ENCODE data around the gene CNTN5. TPM values are rescaled to one million over a fixed set of nuclear protein-coding genes. Genes with fewer than 3 reads are reported as not detected.

CNTN5 gene
- total RNA-seq, 1 experiment from 2014 or later: not detected

DNA sequence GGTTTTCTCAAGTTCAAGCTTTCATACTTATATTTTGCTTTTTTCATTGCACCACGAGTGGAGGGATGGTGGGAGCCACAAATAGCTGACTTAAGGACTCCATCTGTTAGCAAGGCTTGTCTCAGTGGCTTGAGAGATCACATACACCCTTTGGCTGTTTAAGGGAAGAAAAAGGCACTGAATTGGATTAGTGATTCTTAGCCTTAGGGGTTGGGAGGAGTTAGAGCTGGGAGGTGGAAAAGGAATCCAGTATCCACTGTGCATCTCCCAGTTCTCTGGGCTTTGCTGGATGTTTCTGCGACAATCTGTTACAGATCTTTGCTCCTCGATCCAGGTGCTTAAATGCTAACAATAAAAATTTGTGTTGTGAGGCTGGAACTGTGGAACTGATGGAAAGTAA lies 593.6 kb downstream of the CNTN5 start:
- H3K27ac Mint-ChIP-seq (ENCODE audit: low read depth, unreplicated experiment): no peak overlapping the region
- H3K4me3 Mint-ChIP-seq (ENCODE audit: unreplicated experiment): no peak overlapping the region
- BruUV-seq (replicated peaks): no TSS peak
- no peaks in the 10 kb centered on the region for H3K36me3 Mint-ChIP-seq (ENCODE audit: insufficient read depth, unreplicated experiment)
- ChIA-PET POLR2A (no interaction called here), CTCF (interaction anchor here (0.6 to 1.0 kb wide), 2 partner anchors 16 to 1313 kb away, joined by 3 to 7 read pairs; no protein-coding TSS in a partner anchor)
- no peak for DNase-seq (ENCODE audit: unreplicated experiment)
- H3K9me3 Mint-ChIP-seq (ENCODE audit: unreplicated experiment): no peaks in the 10 kb centered on the region
- H3K4me1 Mint-ChIP-seq (ENCODE audit: insufficient read depth, unreplicated experiment): no peaks in the 10 kb centered on the region
- TF ChIP-seq, protein P1, sequence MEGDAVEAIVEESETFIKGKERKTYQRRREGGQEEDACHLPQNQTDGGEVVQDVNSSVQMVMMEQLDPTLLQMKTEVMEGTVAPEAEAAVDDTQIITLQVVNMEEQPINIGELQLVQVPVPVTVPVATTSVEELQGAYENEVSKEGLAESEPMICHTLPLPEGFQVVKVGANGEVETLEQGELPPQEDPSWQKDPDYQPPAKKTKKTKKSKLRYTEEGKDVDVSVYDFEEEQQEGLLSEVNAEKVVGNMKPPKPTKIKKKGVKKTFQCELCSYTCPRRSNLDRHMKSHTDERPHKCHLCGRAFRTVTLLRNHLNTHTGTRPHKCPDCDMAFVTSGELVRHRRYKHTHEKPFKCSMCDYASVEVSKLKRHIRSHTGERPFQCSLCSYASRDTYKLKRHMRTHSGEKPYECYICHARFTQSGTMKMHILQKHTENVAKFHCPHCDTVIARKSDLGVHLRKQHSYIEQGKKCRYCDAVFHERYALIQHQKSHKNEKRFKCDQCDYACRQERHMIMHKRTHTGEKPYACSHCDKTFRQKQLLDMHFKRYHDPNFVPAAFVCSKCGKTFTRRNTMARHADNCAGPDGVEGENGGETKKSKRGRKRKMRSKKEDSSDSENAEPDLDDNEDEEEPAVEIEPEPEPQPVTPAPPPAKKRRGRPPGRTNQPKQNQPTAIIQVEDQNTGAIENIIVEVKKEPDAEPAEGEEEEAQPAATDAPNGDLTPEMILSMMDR (IDR thresholded peaks at IDR 0.05; ENCODE audit: unreplicated experiment): no peak
- peaks cover 50% of the 10 kb centered on the region for H3K27me3 Mint-ChIP-seq (ENCODE audit: insufficient read depth, unreplicated experiment)
- intact Hi-C loops (cut with micrococcal nuclease): no loop called here

- Mint-ChIP-seq H3K36me3 (ENCODE audit: insufficient read depth, unreplicated experiment) (no peaks in the 10 kb centered on the region), H3K4me3 (ENCODE audit: unreplicated experiment) (no peak overlapping the region), H3K27me3 (ENCODE audit: insufficient read depth, unreplicated experiment) (peaks cover 57% of the 10 kb centered on the region), H3K27ac (ENCODE audit: low read depth, unreplicated experiment) (no peak overlapping the region), H3K9me3 (ENCODE audit: unreplicated experiment) (no peaks in the 10 kb centered on the region), H3K4me1 (ENCODE audit: insufficient read depth, unreplicated experiment) (no peaks in the 10 kb centered on the region)
- BruUV-seq (replicated peaks): no TSS peak
- TF ChIP-seq, protein P1 (IDR thresholded peaks at IDR 0.05; ENCODE audit: unreplicated experiment): no peak
- ChIA-PET POLR2A (no interaction called here), CTCF (no interaction called here)
- intact Hi-C loops (cut with micrococcal nuclease): no loop called here
- no peak for DNase-seq (ENCODE audit: unreplicated experiment)
Measured at GRCh38 chr11:99630629-99631028, 609.9 kb downstream of the CNTN5 start.

- TF ChIP-seq, protein P1 (IDR thresholded peaks at IDR 0.05; ENCODE audit: unreplicated experiment): no peak
- CTCF ChIA-PET: interaction anchor here (0.6 kb wide), 1 partner anchor 214 kb away, joined by 3 read pairs; no protein-coding TSS in a partner anchor
- intact Hi-C loops (cut with micrococcal nuclease): no loop called here
- Mint-ChIP-seq H3K36me3 (ENCODE audit: insufficient read depth, unreplicated experiment) (no peaks in the 10 kb centered on the region), H3K27me3 (ENCODE audit: insufficient read depth, unreplicated experiment) (peaks cover 47% of the 10 kb centered on the region), H3K4me1 (ENCODE audit: insufficient read depth, unreplicated experiment) (no peaks in the 10 kb centered on the region), H3K27ac (ENCODE audit: low read depth, unreplicated experiment) (no peak overlapping the region), H3K9me3 (ENCODE audit: unreplicated experiment) (no peaks in the 10 kb centered on the region), H3K4me3 (ENCODE audit: unreplicated experiment) (no peak overlapping the region)
- BruUV-seq (replicated peaks): no TSS peak
- POLR2A ChIA-PET: no interaction called here
- DNase-seq (ENCODE audit: unreplicated experiment): no peak
Measured at GRCh38 chr11:99631618-99632017, 610.9 kb downstream of the CNTN5 start.

DNA sequence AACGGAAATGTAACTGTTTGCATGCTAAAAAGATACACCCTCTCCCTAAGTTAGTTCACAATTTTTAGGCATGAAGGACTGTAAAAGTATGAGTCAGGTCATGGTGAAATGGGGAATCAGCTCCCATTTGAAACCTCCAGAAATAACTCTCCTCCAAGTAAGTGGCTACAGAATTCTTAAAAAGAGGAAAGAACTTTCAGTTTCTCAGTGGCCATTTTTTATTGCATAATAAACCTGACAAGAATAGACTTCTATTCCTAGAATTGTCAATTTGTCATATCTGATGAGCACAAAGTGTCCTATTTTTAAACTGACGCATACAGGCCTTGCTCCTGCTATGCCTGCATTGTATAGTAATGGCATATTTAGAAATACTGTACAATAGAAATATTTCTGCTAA lies 612.2 kb downstream of the CNTN5 start:
- H3K36me3 Mint-ChIP-seq (ENCODE audit: insufficient read depth, unreplicated experiment): no peaks in the 10 kb centered on the region
- DNase-seq (ENCODE audit: unreplicated experiment): no peak
- H3K4me1 Mint-ChIP-seq (ENCODE audit: insufficient read depth, unreplicated experiment): no peaks in the 10 kb centered on the region
- H3K9me3 Mint-ChIP-seq (ENCODE audit: unreplicated experiment): no peaks in the 10 kb centered on the region
- ChIA-PET CTCF (no interaction called here), POLR2A (no interaction called here)
- no peak overlapping the region for H3K27ac Mint-ChIP-seq (ENCODE audit: low read depth, unreplicated experiment)
- TF ChIP-seq, protein P1 (IDR thresholded peaks at IDR 0.05; ENCODE audit: unreplicated experiment): no peak
- BruUV-seq (replicated peaks): no TSS peak
- no peak overlapping the region for H3K4me3 Mint-ChIP-seq (ENCODE audit: unreplicated experiment)
- intact Hi-C loops (cut with micrococcal nuclease): no loop called here
- H3K27me3 Mint-ChIP-seq (ENCODE audit: insufficient read depth, unreplicated experiment): peaks cover 38% of the 10 kb centered on the region

All from MCF 10A (cell line).